GM21423 (cell line): Measurements from ENCODE around the gene LRIG2.
"Not testable (repeated sequence)": the region's sequence is repeated elsewhere in the genome, so short reads cannot be mapped to it uniquely, and the experiment has no call there.

Source experiments
- ATAC-seq: cut with Tn5 transposase; IDR thresholded peaks from one replicate; pipeline ENCODE4 v1.9.1; 2021; ENCODE audit warnings: mild to moderate bottlenecking, moderate library complexity; ENCODE audit not compliant: unreplicated experiment

LRIG2 gene

GRCh38 chr1:113156368-113156767 lies 83.4 kb downstream of the LRIG2 start:
- no peak for ATAC-seq

- ATAC-seq = not testable (repeated sequence)
Measured at GRCh38 chr1:113158743-113159142, 85.7 kb downstream of the LRIG2 start.

- no peak for ATAC-seq
Measured at GRCh38 chr1:113166473-113166872, 93.5 kb downstream of the LRIG2 start.

- ATAC-seq = no peak
Measured at GRCh38 chr1:113168946-113169345, 95.9 kb downstream of the LRIG2 start.

- no peak for ATAC-seq
Measured at GRCh38 chr1:113169591-113169990, 96.6 kb downstream of the LRIG2 start.

- ATAC-seq = no peak
Measured at GRCh38 chr1:113170519-113170918, 97.5 kb downstream of the LRIG2 start.

GRCh38 chr1:113178106-113178505 lies 105.1 kb downstream of the LRIG2 start:
- no peak for ATAC-seq

GRCh38 chr1:113178522-113178921 lies 105.5 kb downstream of the LRIG2 start:
- ATAC-seq = no peak
